D341Med (cell line): ENCODE results near the gene E2F6.

ENCODE experiments used
- DNase-seq: peaks from one replicate; pipeline ENCODE4 v3.0.0; 2012; ENCODE audit warnings: low spot score

Gene E2F6

DNA sequence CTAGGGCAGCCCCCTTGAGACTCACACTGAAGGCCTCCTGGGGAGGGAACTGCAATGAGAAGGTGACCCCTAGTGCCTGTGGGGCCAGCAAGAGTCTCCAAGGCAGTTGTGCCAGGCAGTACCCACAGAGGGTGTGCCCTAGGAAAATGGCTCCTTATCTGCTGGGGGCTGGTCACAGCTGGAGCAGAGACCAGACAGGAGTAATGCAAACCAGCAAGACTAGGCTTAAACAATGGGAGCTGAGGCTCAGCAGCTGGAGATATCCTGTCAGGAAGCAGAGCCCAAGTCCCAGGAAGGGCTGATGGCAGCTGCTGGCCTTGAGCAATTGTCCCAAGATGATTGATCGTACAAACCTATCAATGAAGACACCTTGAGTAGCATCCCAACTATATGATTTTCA is 26.8 kb upstream of the E2F6 start:
- no peak for DNase-seq

DNA sequence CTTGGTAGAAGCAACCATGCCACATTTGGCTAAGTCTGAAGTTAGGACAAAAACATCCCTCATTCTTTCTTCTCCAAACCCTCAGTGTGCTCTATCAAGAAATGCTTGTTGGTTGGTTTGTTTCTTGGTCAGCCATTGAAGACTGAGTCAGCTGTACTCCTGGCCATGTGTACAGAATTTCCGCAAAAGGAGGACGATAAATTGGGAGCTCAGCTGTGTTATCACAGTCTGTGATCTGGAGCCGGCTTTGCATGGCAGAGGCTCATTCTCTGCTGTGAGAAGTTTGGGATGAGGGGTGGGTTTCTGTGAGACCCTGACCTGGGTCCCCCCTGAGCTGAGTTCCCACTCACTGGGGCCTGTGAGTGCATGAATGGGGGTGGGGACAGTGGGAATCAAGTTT is 26.3 kb upstream of the E2F6 start:
- no peak for DNase-seq

DNA sequence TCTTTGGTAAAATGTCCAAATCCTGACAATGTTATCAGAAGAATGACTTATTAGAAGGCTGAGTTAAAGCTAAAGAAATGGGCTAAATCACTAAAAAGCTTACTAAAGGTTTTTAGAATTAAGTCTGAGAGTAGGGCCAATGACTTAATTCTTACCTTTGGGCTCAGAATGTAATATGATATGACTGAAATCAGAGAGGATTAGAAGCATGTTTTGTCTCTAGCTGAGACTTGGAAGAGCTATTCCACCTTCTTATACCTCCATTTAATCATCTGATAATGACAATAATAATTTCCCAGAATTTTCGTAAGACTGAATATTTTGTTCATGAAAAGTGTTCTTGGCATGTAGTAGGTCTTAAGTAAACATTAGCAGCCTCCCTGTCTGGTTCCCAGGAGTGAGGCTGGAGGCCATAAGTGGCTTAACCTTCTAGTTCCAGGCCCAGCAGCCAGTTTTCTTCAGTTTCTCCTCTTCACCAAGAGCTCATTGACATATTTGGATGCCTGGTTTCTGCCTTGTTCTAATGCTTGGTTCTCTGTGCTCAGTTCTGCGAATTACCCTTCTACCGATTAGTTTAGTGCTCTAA is 25.5 kb upstream of the E2F6 start:
- no peak for DNase-seq

DNA sequence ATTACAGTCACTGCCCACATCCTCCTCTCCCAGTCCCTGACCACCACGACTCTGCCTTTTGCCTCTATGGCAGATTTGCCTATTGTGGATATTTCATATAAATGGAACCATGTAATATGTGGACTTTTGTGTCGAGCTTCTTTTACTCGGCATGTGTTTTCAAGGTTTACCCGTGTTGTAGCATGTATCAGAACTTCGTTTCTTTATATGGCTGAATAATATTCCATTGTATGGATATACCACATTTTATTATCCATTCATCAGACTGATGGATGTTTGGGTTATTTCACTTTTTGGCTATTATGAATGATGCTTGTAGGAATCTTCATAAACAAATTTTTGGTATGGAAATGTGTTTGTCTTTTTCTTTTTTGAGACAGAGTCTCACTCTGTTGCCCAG is 24.2 kb upstream of the E2F6 start:
- DNase-seq = no peak

DNA sequence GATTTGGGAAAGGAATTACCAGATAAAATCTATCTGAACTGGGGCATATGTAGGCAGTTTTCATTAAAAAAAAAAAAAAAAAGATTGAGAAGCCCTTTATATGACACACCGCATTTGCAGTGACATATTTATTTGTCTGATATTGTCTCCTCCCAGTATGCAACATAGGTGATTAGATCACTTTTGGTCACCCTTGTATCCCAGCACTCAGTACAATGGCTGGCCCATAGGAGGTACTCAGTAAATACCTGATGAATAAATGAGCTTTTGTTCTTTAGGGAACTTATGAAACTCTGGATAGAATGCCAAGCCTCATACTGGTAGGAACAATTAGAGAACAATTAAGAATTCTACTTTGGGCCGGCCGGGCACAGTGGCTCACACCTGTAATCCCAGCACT is 22.8 kb upstream of the E2F6 start:
- DNase-seq = no peak

DNA sequence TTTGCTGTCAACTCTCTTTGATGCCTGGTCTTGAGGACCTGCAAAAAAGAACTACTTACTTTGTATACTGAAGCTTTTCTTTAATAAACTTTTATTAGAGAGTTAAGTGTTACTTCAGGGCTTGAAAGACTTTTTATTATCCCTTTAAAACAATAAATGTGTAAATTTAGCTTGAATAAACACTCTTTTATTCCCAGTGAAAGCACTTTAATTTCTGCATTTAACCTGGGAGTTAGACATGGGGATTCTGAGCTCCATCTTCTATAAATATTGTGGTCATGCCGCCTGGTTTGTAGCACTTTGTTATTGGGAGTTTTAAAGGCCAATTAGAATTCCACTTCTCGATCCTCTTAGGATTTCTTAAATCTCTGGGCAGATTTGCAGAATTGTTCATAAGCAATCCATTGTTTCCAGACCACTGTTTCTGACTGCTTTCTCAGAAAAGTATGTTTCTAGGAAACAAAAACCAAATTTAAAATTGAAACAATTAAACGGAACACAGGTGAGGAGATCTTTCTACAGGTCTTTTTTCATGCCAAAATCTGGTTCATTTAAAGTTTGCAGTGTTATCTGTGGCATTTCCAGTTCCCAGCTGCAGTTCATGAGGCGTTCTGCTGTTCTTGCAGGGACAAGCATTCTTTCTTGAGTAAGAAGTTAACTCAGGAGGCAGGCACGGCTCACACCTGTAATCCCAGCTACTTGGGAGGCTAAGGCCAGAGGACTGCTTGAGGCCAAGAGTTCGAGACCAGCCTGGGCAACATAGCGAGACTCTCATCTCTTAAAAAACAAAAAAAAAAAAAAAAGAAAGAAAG is 18.1 kb upstream of the E2F6 start:
- DNase-seq = no peak

DNA sequence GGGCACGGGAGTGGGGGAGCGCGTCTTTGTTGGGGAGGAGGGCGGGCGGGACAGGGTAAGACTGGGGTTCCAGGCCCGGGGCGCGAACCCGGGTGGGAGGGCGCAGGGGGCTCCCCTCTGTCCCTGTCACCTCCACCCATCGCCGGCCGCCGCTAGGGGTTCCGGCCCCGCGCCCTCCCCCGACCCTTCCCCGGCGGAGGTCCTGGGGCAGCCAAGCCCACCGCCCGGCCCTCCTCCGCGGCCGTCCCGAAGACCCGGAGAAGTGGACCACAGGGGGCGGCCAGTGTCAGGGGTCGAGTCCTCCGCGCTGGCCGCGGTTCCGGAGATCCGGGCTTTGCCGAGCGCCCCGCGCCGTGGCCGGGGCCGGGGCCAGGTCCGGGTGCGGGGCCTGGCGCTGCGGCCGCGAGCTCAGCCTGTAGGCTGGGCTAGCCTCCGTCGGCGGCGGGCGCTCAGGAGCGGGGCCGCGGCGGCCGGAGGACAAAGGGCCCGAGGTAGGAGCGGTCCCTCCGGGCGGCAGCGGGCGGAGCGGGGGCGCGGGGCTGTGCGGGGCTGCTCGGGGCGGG is 16.6 kb upstream of the E2F6 start:
- DNase-seq = peak; percentile 65

DNA sequence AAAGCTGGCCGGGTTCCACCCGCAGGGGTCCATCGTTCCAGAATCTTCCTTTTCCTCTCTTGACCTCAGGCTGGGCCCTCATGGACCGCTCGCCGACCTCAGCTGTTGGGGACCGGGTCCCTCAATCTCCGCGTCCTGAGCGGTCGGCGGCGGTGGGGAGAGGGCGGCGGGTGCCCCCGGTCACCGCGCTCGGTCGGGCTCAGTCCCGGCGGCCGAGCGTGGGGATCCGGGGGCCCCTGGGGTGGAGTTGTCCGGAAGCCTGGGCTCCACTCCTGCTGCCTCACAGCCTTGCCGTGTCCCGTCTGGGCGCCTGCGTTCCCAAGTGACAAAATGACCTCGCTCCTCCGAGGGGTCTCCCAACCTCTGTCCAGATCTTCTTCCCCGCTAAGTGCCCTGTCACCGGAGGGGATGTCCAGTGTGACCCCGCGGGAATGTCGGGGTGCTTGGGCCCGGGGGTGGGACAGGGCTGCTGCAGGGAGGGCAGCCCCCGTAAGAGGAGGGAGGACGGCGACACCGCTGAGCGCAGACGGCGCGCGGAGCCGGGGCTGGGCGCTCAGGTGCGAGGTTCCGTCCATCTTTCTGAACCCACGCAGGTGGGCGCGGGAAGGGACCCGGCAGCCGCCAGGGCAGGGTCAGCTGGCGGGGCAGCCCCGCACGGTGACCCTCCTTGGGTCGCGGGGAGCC is 16.0 kb upstream of the E2F6 start:
- no peak for DNase-seq

DNA sequence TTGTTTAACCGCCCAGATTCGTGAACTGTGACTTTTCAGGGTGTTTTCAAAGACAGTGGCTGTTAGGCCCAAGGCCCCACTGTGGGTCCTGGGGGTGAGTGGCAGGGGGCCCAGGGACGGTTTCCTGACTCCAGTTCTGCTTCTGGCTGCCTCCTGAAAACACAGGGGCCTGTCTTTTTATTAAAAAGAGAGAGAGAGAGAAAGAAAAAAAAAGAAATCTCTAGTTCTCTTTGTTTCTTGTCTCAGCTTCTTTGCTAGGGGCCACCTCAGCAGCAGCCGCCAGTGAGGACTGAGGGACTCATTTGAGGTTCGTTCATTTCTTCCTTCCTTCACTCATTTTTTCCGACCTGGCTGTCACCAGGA is 15.4 kb upstream of the E2F6 start:
- no peak for DNase-seq

DNA sequence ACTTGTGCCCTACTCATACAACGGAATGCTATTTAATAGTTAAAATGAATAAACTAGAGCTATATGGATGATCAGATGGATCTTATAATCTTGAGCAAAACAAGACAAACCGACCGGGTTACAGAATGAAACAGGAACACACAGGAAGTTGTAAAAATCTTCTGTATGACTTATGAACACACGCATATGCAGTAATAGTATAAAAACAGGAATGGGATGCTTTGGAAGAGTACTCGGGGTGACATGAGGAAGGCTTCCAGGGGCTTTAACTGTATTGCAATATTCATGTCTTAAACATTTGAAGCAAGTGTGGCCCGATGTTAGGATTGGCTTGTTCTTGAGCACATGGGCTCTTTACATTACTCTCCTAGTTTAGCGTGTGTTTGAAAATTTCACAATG is 14.9 kb upstream of the E2F6 start:
- no peak for DNase-seq

DNA sequence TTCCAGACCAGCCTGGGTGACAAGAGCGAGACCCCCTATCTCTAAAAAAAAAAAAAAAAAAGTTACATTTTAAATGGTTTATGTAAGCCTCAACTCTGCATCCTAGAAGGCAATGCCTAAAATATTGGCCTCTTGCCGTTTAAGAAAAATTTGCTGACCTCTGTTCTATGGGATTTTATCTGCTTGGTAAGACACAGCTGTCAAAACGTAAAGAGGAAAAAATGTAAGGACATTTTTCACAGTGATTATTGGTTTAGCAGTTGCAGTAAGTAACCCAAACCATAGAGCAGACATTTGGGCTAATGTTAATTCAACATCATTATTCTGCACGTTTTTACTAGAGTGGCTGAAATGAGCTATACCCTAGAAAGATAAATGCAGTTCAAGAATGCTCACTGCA is 14.4 kb upstream of the E2F6 start:
- no peak for DNase-seq

DNA sequence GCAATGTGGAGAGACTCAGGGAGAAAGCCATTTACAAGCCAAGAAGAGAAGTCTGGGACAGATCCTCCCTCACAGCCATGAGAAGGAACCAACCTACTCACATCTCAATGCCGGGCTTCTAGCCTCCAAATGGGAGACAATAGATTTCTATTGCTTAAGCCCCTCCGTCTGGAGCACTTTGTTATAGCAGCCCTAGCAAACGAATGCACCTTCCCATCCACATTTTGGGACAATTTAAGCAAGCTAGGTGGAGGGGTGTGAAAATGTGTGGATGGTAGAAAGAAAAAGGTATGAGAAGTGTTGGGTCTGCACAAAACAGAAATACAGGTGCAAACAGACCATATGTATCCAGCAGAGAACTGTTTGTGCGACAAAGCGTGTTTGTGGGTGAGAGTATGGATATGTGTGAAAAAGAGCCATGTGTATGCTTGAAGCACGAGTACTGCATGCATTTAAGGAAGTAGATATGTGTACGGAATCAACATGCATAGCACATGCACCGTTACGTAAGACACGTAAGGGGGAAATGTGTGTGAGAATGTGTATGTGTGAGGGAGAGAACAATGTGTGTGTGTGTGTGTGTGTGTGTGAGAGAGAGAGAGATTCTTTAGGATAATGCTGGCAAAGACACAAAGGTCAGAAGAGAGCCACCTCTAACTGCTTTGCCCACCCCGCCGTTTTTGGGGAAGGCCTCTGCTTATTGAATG is 13.1 kb upstream of the E2F6 start:
- no peak for DNase-seq

DNA sequence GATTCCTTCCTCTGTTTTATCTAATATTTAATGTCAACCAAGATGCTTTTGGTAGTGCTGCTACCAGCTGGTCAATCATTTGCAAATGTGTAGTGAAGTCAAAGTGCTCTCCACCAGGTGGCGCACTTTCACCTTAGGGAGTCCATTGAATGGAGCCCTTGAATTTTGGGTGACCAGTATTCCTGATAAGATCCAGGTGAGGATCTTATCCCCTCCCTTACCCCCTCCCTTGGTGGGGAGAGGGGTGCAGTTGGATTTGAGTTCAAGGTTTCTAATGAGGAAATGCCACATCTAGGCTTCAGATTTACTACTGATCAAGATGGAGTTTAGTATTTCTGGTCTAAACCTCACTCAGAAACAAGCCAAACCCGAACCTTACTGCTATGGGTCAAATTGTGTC is 12.0 kb upstream of the E2F6 start:
- peak; percentile 59 for DNase-seq

DNA sequence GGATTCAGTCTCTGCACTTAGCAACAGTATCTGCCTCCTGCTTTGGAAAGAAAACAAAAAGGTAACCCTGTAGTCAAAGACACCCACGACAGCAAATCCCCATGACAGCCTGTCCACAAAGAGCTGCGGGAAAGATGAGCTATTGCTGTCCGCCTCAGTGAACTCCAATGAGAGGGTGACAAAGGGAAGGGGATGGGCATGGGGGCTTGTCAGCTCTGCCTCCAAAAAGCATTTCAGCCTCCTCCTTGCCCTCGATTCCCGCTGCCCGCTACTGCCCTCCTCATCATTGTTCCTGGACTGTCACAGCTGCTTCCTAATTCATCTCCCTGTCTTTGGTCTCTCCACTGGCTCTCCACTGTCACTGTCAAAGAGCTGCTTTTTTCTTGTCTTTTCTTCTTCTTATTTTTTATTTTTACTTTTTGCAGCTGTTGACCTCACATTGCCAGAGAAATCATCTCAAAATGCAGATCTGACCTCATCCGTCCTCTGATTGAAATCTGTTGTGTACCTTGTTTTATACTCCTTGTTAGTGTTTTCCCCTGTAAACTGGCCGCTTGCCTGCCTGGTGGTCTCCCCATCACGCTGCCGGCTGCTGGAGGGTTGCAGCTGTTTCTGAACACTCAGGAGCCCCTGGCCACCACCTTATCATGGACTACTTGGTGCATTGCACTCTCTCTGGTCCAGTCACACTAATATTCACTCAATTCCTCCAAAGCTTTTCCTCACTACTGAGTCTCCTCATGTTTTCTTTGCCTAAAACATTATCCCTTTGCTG is 7.9 kb upstream of the E2F6 start:
- DNase-seq = no peak

DNA sequence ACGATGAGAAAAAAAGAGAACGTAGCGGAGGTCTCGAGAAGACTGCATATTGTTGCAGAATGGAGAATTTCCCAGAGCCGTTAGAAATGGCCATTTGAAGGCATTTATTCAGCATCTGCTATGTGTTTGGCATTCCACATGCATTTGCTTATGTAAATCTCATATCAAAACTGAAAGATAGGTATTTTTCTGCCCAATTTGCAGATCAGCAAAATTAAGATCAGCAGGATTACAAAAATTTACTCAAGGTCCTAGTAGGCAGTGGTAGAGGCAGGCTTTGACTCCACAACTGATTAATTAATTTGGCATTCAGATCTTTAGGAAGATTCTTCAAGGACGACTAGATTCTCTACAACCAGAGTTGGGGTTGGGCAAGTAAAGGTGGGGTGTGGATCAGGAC is 1.8 kb upstream of the E2F6 start:
- no peak for DNase-seq

DNA sequence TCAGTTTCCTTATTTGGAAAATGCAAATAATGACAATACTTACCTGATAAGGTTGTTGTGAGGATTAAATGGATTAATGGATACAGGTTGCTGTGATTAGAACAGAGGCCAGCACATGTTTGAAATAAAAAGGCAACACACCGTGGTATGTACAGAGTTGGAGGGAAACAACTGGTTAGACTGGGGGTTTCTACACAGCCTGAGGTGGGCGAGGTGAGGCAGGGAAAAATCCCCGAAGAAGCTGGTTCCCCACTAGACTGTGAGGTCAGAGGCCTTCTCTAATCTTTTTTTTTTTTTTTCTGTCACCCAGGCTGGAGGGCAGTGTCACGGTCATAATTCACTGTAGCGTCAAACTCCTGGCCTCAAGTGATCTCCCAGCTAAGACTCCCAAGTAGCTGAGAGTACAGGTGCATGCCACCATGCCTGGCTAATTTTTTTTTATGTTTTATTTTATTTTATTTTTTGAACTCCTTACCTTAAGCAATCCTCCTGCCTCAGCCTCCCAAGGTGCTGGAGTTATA is 1.2 kb upstream of the E2F6 start:
- DNase-seq = no peak

DNA sequence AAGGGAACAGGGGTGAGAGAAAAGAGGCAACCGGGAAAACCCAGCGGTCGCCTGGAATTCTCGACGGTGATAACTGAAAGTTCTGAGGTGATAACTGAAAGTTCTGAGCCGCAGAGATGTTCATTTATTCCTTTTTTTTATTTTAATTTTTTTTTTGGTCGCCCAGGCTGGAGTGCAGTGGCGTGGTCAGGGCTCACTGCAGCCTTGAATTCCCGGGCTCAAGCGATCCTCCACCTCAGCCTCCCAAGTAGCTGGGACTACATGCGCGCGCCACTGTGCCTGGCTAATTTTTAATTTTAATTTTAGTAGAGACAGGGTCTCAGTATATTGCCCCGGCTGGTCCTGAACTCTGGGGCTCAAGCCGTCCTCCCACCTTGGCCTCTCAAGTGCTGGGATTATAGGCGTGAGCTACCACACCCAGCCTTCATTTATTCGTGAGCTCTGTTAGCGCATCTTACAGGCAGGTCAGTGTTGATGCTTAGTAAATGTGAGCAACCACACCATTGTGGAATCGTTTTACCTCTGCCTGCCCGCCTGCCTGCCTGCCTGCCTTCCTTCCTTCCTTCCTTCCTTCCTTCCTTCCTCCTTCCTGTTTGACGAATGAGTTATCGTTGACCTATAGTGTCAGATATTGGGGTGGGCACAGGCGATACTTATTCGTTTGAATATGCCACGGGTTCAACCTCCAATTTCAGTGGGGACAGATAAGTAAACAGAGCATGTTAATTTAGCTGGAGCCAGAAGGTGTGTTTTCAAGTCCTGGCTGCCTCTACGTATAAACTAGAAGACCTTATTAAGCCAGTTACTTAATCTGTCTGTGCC is 557 bp upstream of the E2F6 start:
- no peak for DNase-seq

DNA sequence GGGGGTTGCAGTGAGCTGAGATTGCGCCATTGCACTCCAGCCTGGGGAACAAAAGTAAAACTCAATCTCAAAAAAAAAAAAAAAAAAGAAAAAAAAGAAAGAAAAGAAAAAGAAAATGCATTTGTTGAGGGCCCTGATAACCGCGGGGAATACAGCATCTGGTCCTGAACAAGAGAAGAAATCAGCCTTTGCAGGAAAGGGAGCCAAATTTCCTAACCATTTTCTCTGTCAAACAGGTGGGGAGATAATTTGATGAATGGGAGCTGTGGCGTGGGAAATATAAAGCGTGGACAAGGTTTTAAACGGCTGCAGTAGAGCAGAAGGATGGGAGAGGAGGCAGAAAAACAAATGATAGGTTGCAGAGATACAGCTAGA is 864 bp downstream of the E2F6 start:
- DNase-seq = no peak

DNA sequence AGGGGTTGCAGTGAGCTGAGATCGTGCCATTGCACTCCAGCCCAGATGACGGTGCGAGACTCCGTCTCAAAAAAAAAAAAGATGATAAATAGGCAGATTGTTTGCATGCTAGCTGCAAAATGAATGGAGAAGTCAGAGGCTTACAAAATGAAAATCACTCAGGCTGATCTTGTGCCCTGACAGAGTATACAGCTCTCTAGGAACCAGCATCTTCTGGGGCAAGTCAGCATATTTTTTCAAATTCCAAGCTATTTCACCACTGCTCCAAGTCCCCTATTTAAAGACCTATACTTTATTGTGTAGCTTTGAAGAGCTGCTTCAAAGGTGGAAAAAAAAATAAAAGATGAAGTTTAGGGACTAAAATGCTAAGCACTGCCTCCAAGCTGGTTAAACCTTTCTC is 6.1 kb downstream of the E2F6 start:
- DNase-seq = no peak

DNA sequence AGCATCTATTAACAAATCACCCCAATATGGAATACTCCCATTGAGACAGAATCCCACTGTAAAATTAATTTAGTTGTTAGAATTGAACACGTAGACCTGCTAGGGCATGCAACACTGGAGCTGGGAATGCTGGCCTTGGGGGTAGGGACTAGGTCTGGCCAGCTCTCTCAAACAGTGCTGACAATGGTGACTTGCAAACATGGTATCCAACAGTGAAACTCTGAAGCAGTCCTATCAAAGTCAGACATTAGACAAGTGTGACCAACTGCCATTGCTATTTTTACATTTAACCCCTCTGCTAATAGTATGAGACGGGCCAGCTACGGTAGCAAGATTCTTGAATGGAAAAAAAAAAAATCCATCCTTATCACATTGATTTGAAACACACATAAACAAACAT is 7.2 kb downstream of the E2F6 start:
- no peak for DNase-seq

DNA sequence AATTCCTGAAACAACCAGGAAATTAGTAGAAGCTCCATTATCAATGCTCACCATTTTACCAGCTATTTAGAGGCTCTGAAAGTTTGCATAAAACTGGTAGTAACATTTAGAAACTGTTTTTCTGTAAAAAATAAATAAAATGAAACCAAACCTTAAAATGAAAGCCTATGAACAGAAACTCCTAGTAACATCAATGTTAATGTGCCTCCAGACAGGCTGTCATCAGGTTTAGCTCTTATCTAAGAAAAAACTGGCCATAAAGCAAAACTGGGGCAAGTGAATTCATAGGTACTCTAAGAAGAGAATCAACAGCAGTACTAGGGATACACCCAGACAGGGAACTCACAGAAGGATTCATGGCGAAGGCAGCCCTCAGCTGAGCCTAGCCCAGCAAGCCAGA is 8.0 kb downstream of the E2F6 start:
- no peak for DNase-seq
